NCI-H1092 (cell line): Measurements from ENCODE around the gene MRGPRF.
"Not testable (repeated sequence)": the region's sequence is repeated elsewhere in the genome, so short reads cannot be mapped to it uniquely, and the experiment has no call there.

Experiments
- DNase-seq: peaks from one replicate; lab custom pipeline; 2025; lab: John Stamatoyannopoulos, UW

The MRGPRF gene

DNA sequence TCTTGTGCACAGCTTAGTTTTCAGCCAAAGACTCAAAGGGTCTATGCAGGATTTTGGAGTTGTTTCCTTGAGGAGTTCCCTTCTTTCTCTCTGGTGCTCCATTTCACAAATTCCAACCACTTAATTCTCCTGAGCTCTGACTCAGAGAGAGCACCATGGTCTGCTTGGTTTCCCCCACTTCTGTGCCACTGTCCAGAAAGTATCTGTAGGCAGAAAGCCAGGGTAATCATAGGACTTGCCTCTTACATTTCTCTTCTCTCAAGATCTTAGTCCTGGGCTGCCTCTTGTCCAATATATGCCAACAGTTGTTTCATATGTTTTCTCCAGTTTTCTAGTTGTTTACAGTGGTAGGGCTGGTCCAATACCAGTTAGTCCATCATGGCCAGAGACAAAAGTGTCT lies 25.8 kb downstream of the MRGPRF start:
- DNase-seq, result no peak

DNA sequence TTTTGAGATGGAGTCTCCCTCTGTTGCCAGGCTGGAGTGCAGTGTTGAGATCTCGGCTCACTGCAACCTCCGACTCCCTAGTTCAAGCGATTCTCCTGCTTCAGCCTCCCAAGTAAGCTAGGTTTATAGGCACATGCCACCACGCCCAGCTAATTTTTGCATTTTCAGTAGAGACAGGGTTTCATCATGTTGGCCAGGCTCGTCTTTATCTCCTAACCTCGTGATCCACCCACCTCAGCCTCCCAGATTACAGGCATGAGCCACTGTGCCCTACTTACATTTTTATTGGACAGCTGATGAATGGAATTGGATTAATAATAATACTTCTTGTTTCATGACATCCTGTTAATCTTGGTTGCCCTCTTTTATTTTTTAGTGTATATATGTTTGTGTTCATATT lies 29.2 kb downstream of the MRGPRF start:
- DNase-seq, result no peak

DNA sequence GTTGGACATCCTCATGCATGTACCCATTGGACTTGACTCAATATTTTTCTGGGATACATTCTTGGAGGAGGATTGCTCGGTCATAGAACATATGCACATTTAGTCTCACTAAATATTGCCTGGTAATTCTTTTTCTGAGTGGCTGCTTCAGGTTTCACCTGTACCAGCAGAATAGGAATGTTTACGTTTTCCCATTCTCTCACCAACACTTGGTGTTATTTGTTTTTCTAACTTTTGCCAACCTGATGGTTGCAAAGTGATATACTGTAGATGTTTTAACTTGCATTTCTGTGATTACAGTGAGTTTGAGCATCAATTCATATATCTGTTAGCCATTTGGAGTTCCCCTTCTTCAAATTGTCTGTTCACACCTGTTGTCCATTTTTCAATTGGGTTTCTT lies 30.9 kb downstream of the MRGPRF start:
- no peak for DNase-seq

DNA sequence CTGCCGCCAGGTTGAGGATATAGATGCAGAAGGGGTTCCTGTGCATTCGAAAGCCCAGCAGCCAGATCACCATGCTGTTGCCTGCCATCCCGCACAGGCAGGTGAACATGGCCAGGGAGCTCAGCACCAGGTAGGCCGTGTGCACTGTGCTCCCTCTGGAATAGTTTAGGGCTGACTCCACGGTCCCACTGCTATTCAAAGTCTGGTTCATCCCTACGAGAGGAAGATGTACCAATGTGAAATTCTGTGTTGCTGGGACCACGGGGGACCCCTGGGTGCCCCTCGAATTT lies 32.3 kb downstream of the MRGPRF start, which contains the start of gene MRGPRD:
Gene MRGPRD (minus strand): TSS at position 211 of the 290 bp plus-strand sequence. CDS start 0 bp downstream, at position 211.
- DNase-seq, result no peak

DNA sequence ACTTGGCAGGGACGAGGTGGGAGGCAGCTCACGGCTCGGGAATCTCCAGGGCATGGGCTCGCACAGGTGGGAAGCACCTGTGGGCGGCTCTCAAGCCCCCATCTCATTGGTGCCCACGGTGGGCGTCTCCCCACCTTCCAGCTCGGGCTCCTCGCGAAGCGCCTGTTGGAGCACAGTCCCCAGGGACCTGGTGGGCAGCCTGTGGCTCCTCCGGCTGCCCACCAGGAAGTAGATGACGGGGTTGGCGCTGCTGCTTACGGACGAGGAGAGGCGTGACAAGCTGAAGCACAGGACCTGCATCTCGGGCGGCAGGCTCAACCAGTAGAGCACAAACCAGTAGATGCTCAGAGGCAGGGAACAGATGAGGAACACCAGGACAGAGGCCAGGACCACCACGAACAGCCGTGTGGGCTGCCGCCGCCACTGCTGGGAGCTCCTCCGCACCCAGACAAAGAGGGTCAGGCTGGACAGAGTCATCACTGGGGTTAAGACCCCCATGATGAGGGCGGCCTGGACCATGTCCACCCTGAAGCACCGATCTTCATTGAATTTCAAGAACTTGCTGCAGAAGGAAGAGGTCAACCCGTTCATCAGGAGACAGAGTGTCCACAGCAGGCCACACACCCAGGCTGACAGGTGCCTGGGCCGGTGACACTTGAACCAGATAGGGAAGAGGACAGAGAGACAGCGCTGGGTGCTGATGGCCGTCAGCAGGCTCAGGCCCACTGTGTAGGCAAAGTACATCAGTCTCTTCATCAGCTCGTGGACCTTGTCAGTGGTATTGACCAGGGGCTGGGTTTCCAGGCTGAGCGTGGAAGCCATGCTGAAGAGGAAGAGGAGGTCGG lies 32.9 kb downstream of the MRGPRF start:
- no peak for DNase-seq

DNA sequence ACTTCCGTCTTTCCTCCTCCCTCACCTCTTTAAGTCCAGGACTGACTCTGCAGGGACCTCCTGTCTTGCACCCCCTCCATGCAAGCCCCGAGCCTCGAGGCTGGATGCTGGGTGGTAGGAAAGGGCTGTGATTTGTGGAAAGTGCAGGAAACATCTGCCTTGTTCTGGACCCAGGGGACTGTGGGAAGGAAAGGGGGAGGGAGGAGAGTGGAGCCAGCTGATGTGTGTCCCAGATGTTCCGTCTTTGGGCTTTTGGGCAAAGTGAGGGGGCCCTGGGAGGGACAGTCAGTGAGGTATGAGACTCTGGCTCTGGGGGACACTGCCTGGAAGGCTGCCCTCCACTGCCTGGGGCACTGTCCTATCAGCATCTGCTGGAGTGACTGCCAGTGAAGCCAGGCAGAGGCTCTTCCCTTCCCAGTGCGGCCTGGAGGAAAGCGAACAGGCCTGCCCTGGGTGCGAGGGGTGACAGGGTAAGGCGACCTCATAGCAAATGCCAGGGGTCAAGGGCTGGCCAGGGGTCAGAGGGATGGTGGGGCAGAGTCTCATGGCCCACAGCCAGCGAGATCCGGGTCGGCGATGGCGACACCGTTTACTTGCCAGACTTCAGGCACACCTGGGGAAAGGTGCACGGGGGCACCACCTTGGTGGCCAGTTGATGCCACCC lies 34.0 kb downstream of the MRGPRF start:
- DNase-seq, result no peak

DNA sequence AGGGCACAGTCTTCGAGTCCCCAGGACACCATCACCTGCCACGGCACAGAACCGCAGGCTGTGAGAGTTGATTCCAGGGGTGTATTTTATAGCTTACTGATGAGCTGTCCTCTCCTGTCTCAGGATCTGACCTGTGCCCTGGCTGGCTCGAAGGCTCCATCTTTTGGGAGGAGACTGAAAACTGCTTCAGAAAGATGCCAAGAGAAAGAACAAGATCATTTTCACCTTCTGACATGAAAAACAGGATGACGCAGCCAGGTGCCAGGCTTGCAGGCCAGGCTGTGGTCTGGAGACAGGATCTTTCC lies 34.5 kb downstream of the MRGPRF start:
- no peak for DNase-seq

DNA sequence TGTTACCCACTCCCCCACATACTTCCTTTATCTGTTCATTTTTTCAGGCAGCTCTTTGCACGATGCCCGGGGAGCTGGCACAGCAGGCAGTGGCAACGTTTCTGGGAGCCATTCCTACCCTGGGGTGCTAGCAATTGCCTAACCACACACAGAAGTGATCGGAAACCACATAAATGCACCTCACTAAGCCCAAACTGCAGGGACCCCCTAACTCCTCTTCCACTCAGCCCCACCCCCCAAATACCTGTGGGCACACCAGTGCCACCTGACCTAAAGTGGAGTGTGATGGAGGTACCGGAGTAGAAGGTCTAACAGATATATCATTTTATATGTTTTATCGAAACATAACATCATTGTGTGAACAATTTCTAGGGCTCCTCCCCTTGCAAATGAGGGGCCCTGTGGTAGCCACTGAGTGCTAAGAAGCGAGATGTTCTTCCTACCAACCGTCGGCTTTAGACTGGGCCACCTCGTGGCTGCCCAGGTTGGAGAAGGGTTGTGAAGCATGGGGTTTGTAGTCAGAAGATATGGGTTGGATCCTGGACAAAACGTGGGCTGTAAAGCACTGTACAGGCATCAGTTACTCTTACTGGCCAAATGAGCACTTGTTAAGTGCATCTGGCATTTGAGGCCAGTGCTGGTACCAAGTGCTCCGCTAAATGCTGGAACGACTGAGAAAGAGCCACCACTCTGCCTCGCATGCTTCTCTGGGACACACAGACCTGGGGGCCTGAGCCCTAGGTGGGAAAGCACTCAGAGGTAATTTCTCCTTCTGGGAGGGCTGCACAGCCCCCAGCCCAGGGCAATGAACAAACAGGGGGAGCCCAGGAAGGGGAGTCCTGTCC lies 35.0 kb downstream of the MRGPRF start:
- DNase-seq, result no peak

DNA sequence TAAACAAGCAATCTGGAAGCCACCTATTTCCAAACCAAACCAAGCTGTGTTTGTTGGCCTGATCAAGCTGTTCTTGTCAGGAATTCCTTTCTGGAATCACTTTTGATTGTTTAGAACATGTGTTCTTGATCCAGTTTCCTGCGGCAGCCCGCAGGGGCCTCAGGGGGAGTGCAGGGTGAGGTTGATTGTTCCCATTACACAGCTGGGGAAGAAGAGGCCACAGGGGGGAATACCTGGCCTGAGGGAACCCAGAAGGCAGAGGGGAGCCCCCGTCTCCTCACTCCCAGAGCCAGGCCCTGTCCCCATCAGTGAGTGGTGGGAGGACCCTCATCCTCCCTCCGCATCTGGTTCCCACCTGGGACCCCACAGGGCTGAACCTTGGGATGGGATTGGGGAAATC lies 36.5 kb downstream of the MRGPRF start:
- DNase-seq, result no peak

DNA sequence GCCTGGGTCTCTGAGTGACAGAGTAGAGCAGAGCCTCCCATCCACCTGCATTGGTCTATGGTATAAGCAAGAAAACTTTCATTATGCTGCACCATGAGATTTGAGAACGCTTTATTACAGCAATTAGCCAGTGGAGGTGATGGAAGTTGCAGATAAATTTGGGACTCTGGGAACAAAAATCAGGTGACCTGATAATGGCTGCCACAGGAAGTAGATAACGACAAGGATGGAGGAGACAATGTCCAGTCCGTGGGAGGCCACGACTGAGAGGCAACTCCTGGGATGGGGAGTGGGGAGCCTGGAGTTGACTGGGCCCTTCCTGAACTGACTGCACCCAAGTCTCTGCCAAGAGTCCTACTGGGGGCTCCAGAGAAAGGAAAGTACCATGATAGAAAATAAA lies 37.0 kb downstream of the MRGPRF start:
- DNase-seq, result no peak

DNA sequence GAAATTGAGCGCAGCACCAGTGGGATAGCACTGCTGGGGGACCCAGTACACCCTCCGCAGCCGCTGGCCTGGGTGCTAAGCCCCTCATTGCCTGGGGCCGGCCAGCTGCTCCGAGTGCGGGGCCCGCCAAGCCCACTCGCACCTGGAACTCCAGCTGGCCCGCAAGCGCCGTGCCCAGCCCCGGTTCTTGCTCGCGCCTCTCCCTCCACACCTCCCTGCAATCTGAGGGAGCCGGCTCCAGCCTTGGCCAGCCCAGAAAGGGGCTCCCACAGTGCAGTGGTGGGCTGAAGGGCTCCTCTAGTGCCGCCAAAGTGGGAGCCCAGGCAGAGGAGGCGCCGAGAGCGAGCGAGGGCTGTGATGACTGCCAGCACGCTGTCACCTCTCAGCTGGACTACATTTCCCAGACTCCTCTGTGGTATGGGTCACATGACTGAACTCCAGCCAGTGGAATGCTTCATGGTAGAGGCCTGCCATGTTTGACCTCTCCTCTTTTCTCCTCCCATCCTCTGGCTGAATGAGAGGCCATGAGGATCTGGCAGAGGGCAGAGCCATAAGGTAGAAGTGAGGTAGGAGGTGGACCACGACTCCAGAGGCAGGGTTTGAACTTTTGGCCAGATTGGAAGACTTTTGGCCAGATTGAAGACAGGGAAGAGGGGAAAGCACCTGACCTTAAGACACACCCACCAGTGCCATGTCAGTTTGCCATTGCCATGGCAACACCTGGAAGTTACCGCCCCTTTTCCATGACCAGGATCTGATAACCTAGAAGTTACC lies 38.4 kb downstream of the MRGPRF start:
- DNase-seq, result no peak

DNA sequence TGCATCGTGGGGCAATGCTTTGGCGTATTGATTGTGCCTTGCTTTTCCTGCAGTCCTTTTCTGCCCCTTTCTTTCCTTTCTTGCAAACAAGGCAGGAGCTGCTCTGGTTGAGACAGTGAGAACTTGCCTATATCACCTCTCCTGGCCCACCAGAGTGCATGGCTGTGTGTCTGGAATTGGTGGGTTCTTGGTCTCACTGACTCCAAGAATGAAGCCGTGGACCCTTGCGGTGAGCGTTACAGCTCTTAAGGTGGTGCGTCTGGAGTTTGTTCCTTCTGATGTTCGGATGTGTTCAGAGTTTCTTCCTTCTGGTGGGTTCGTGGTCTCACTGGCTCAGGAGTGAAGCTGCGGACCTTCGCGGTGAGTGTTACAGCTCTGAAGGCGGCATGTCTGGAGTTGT lies 39.3 kb downstream of the MRGPRF start:
- DNase-seq, result not testable (repeated sequence)

DNA sequence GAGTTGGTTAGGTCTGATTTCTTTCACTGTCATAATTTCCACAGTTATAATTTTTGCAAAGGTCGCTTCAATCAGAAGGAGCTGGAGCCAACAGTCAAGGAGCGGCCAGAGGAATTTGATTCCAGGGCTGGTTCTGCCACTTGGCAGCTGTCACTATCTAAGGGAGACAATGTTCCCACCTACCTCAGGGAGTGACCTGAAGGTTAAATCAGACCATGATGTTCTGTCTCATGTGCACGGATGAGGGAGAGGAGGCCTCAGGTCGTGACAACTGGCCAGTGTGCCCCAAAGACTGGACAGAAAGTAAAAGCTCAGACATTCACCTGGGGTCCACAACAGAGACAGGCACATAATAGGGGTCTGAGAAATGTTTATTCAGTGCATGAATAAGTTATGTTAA lies 39.8 kb downstream of the MRGPRF start:
- DNase-seq, result no peak

DNA sequence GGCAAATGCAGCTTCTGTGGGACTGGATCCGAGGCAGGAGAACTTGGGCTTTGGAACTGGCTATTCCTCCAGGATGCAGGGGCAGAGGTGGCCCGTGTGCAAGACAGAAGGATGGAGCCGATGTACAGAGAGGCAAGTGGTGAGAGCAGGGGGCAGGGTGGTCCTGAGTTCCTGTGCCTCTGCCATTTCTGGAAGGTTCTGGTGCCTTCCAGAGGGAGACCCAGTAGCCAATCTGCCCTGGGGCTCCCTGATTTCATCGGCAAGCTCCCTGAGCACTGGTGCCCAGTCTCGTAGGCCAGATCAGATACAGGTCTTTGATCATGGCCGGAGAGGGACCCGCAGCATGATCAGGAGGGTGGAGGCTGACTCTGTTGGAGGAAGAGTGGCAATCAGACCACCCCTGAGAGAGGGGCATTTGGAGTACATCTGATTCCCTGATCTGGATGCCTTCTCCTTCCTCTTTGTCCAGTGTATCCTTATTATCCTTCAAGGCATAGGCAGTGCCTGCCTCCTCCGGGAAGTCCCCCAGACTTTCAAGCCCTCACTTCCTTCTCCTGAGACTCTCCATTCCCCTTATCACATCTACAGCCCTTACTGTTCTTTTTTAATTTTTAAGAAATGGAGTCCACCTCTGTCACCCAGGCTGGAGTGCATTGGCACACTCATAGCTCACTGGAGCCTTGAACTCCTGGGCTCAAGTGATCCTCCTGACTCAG lies 42.0 kb downstream of the MRGPRF start:
- DNase-seq, result no peak

DNA sequence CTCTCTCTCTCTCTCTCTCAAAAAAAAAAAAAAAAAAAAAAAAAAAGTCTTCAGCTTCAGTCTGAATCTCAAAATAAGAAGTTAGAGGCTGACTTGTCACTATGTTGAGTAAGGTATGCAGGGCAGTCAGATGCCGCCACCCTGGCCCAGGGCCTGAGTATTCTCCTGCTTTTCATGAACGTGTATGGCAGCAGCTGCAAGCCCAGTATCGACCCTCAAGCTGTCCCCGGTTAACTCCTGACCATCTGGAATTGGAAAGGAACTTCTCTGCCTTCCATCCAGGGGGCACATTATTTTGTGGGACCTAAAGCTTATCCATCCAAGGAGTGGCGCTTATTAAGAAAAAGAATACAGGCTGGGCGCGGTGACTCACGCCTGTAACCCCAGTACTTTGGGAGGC lies 43.7 kb downstream of the MRGPRF start:
- DNase-seq, result no peak

DNA sequence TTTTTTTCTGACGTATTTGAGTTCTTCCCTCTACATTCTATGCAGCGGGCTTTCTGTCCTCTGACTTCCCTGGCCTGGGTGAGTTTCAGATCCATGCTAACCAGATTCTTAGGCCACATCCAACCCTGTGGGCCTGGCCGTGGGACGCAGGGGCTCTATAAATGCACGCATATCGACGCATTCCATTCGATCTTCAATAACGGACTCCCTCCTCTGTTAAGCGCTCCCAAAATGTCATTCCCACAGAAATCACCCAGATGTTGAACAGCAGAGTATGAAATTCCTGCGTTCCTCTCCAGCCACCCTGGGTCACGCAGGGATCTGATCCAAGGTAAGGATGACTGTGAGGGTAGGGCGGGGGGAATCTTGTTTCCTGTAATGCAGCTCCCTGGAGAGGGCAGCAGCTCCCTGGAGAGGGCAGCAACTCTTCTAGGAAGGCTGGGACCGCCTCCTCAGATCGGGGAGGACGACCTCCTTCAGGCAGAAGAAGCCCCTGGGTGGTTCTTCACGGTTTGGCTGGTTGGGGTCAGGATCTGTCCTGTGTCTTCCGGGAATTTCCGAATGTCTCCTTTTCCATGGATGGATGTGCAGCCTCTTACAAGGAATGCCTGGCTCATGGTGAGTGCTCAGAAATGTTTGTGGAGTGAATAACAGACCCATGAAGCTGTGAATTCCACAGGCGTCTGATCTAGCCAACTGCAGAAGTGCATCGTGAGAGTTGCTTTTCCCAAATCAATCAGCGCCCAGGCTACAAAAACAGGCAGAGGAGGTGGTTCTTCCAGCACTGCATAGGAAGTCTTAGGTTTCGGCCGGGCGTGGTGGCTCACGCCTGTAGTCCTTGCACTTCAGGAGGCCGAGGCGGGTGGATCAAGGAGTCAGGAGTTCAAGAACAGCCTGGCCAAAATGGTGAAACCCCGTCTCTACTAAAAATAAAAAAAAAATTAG lies 44.5 kb downstream of the MRGPRF start:
- DNase-seq, result no peak

DNA sequence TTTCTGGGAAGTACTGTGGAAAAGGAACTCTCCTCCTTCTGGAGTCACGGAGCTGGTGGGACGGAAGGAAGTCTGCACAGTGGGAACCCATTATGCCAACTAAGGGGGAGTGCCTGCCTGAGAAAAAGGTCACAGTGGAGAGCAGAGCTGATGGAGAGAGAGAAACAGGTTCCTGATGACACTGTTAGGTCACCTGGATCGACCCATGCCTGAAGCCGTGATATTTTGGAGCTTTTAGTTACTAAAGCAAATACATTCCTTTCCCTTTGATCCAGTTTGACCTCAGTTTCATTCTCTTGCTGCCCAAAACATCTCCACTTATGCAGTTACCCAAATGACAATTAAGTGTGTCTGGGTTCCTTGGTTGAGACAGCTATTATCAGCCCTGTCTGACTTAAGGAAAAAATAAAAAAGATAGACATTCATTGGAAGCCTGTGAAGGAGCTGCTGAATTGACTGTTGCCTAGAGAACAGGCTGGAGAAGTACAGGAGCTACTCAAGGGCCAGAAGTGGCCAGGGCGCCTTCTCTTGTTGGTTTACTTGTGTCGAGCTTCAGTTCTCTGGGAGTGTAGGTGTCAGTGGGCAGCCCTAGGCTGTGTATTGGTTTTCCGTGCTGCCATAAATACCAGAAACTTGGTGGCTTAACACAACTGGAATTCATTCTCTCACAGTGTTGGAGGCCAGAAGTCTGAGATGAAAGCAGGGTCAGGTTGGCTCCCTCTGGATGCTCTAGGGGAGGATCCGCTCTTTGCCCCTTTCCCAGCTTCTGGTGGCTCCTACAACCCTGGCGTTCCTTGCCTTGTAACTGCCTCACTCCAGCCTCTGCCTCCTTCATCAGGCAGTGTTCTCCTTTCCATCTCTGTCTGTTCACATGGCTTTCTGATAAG lies 45.9 kb downstream of the MRGPRF start:
- no peak for DNase-seq

DNA sequence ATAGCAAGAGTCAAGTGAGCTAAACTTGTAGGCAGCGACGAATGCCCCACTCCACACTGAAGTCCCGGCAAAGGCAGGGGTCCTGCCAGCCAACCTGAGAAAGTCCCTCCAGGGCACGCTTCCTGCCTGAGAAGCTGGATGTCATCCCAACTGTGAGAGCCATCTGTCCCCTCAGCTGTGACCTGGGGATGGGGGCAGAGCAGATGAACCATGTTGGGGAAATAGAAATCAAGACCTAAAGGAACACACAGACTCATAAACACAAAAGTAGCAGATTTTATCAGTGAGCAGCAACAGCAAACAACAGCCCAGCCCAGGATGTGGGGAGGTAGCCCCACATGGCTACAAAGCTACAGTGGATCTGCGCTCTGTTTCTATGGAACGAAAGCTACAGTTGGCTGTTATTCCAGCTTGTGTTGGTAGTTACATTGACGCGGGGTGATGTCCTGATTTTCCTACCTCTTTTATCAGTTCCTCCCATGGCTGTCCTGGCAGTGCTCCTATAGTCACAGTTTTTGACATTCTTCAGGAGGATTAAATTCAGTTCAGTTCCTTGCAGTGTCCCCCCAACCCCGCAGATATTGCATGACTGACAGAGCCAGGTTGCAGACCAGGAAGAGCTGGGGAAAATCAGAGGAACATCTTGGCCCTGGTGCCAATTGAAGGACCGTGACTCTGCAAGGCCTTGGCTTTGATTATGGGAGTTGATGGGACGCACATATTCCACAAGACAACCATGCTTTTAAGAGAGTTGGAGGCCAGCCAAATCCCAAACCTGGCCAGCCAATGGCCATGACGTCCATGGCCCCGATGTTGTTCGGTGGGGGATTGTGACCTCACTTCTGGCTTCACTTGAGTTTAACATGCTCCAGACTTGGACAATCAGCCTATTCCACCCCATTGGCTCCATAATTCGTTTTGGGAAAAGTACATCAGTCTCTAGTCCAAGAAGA lies 46.9 kb downstream of the MRGPRF start:
- no peak for DNase-seq
